ENCODE results near the gene BPIFB4.

The BPIFB4 gene

DNA sequence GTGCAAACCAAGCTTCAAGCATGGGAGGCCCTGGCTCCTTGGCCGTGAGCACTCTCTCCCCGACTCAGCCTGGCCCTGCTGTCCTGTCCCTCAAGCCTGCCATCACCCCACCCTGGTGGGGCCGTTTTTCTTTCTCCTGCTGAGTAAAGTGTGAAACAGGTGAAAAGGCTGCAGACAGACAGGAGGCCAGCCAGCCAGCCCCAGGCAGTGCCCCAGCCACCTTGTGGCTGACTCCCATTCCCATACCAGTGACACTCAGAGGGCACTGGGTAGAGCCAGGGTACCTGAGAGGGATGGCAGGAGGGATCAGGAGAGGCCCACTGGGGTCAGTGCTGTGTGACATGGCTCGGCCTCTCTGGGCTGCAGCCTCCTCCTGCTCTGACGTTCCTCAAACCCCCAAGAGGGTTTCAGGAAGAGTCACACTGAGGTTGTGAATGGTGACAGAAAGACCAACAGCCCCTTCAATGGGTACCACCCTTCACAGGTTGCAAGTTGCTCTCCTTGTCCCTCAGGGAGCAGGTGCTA lies 52.6 kb downstream of the BPIFB4 start:
- Histone ChIP-seq H3K4me1 (ENCODE audit: control insufficient read depth in 1 of 2, insufficient read depth in 1 of 2, low read depth in 1 of 2, low read length in 1 of 2) (no peaks in the 10 kb centered on the region), H3K9me3 (no peaks in the 10 kb centered on the region), H3K27ac (no peak overlapping the region), H3K27me3 (peaks cover 10% of the 10 kb centered on the region), H3K4me3 (ENCODE audit: low read depth in 1 of 2, low read length in 1 of 2) (no peak overlapping the region), H3K36me3 (no peaks in the 10 kb centered on the region)
- TF ChIP-seq, protein P1, sequence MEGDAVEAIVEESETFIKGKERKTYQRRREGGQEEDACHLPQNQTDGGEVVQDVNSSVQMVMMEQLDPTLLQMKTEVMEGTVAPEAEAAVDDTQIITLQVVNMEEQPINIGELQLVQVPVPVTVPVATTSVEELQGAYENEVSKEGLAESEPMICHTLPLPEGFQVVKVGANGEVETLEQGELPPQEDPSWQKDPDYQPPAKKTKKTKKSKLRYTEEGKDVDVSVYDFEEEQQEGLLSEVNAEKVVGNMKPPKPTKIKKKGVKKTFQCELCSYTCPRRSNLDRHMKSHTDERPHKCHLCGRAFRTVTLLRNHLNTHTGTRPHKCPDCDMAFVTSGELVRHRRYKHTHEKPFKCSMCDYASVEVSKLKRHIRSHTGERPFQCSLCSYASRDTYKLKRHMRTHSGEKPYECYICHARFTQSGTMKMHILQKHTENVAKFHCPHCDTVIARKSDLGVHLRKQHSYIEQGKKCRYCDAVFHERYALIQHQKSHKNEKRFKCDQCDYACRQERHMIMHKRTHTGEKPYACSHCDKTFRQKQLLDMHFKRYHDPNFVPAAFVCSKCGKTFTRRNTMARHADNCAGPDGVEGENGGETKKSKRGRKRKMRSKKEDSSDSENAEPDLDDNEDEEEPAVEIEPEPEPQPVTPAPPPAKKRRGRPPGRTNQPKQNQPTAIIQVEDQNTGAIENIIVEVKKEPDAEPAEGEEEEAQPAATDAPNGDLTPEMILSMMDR (IDR thresholded peaks at IDR 0.05), result no peak

- no peaks in the 10 kb centered on the region for H3K4me1 ChIP-seq (ENCODE audit: control insufficient read depth in 1 of 2, insufficient read depth in 1 of 2, low read depth in 1 of 2, low read length in 1 of 2)
- H3K27ac ChIP-seq, result no peak overlapping the region
- H3K4me3 ChIP-seq (ENCODE audit: low read depth in 1 of 2, low read length in 1 of 2), result no peak overlapping the region
- TF ChIP-seq, protein P1 (IDR thresholded peaks at IDR 0.05), result no peak
- H3K9me3 ChIP-seq, result no peaks in the 10 kb centered on the region
- H3K27me3 ChIP-seq, result peaks cover 2% of the 10 kb centered on the region
- no peaks in the 10 kb centered on the region for H3K36me3 ChIP-seq
Observed at GRCh38 chr20:33132513-33133372, 53.3 kb downstream of the BPIFB4 start.

- H3K4me3 ChIP-seq (ENCODE audit: low read depth in 1 of 2, low read length in 1 of 2), result no peak overlapping the region
- H3K9me3 ChIP-seq, result no peaks in the 10 kb centered on the region
- no peak overlapping the region for H3K27ac ChIP-seq
- no peaks in the 10 kb centered on the region for H3K36me3 ChIP-seq
- no peaks in the 10 kb centered on the region for H3K4me1 ChIP-seq (ENCODE audit: control insufficient read depth in 1 of 2, insufficient read depth in 1 of 2, low read depth in 1 of 2, low read length in 1 of 2)
- TF ChIP-seq, protein P1 (IDR thresholded peaks at IDR 0.05), result no peak
- no peaks in the 10 kb centered on the region for H3K27me3 ChIP-seq
Observed at GRCh38 chr20:33133373-33133941, 54.0 kb downstream of the BPIFB4 start.

GRCh38 chr20:33137195-33137594 lies 57.8 kb downstream of the BPIFB4 start:
- no peak overlapping the region for H3K27ac ChIP-seq
- H3K4me1 ChIP-seq (ENCODE audit: control insufficient read depth in 1 of 2, insufficient read depth in 1 of 2, low read depth in 1 of 2, low read length in 1 of 2), result no peaks in the 10 kb centered on the region
- H3K27me3 ChIP-seq, result peaks cover 5% of the 10 kb centered on the region
- TF ChIP-seq, protein P1 (IDR thresholded peaks at IDR 0.05), result no peak
- no peak overlapping the region for H3K4me3 ChIP-seq (ENCODE audit: low read depth in 1 of 2, low read length in 1 of 2)
- H3K36me3 ChIP-seq, result no peaks in the 10 kb centered on the region
- no peaks in the 10 kb centered on the region for H3K9me3 ChIP-seq

DNA sequence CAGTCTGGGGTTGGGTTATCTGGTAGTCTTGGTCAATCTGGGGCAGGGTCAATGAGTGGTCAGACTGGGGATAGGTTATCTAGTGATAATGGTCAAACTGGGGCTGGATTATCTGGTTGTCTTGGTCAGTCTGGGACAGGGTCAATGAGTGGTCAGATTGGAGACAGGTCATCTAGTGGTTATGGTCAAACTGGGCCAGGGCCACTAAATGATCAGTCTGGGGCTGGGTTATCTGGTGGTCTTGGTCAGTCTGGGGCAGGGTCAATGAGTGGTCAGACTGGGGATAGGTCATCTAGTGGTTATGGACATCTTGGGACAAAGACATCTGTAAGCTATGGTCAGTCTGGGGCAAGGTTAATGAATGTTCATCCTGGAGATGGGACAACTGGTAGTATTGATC lies 60.0 kb downstream of the BPIFB4 start:
- H3K27ac ChIP-seq, result no peak overlapping the region
- TF ChIP-seq, protein P1 (IDR thresholded peaks at IDR 0.05), result no peak

More for the DNA sequence above, 60.0 kb downstream of the BPIFB4 start:
- no peak overlapping the region for H3K4me3 ChIP-seq (ENCODE audit: low read depth in 1 of 2, low read length in 1 of 2)
- no peaks in the 10 kb centered on the region for H3K4me1 ChIP-seq (ENCODE audit: control insufficient read depth in 1 of 2, insufficient read depth in 1 of 2, low read depth in 1 of 2, low read length in 1 of 2)
- no peaks in the 10 kb centered on the region for H3K9me3 ChIP-seq
- peaks cover 21% of the 10 kb centered on the region for H3K27me3 ChIP-seq
- no peaks in the 10 kb centered on the region for H3K36me3 ChIP-seq
